ENCODE results near the gene STX1B.

Gene STX1B

DNA sequence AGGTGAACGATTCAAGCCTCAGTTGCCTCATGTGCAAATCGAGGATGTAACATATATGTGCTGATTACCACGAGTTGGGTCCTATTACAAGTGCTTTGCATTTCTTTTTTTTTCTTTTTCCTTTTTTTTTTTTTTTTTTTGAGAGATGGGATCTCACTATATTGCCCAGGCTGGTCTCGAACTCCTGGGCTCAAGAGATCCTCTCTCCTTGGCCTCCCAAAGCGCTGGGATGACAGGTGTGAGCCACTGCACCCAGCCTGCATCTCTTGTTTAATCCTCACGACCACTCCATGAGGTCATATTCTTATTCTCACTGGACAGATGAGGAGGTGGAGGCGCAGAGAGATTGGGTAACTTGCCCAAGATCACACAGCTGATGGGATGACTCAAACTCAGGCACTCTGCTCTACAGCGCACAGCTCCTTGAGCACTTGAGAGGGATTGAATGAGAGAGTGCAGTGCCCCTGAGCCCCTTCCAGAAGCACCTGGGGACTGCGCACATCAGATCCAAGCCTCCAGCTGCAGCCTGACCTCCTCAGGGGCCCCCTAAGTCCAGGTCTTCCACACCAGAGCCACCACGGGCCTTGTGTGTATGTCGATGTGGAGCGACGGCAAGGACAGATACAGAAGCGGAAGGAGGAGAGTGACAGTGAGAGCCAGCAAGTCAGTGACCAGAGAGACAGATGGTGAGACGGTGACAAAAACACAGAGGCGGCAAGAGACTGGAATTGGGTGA lies 4.9 kb downstream of the STX1B start:
- TF ChIP-seq, protein P1, sequence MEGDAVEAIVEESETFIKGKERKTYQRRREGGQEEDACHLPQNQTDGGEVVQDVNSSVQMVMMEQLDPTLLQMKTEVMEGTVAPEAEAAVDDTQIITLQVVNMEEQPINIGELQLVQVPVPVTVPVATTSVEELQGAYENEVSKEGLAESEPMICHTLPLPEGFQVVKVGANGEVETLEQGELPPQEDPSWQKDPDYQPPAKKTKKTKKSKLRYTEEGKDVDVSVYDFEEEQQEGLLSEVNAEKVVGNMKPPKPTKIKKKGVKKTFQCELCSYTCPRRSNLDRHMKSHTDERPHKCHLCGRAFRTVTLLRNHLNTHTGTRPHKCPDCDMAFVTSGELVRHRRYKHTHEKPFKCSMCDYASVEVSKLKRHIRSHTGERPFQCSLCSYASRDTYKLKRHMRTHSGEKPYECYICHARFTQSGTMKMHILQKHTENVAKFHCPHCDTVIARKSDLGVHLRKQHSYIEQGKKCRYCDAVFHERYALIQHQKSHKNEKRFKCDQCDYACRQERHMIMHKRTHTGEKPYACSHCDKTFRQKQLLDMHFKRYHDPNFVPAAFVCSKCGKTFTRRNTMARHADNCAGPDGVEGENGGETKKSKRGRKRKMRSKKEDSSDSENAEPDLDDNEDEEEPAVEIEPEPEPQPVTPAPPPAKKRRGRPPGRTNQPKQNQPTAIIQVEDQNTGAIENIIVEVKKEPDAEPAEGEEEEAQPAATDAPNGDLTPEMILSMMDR (IDR thresholded peaks at IDR 0.05): no peak
- TF ChIP-seq ZFX (IDR thresholded peaks at IDR 0.05; ENCODE audit: borderline replicate concordance): no peak
- H3K27ac ChIP-seq: no peak overlapping the region

DNA sequence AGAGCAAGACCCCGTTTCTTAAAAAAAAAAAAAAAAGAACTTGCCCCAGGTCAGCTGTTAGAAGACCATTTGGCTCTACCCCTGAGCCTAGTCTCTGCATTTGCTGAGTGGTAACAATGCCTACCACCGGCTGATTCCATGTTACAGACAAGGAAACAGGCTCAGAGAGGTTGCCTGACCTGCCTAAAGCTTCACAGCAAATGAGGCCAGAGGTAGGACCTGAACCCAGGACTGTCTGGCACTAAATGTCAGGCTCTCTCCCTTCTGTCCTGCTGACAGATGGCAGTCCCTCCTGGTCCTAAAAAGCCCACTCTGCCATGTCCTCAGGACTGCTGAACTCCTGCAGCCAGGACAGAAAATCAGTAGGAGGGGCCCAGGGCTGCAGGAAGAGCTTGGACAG lies 5.8 kb downstream of the STX1B start:
- H3K27ac ChIP-seq: no peak overlapping the region
- no peak for TF ChIP-seq ZFX (IDR thresholded peaks at IDR 0.05; ENCODE audit: borderline replicate concordance)
- TF ChIP-seq, protein P1 (IDR thresholded peaks at IDR 0.05): no peak

DNA sequence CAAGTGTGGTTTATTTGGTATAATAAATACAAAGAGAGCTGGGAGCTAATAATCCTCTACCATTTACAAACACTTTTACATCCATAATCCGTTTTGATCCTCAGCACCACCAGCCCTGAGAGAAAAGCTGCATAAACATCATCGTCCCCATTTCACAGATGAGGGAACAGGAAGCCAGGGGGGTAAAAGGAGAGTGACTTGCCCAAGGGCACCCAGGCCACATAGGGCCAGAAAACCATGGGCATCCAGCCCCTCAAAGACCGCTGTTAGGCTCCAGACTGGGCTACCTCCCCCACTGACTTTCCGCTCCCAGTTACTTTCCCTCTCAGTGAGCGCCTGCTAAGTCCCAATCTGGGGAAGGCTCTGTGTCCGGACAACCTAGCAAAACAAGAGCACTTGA lies 6.7 kb downstream of the STX1B start:
- H3K27ac ChIP-seq: no peak overlapping the region
- TF ChIP-seq, protein P1 (IDR thresholded peaks at IDR 0.05): no peak
- TF ChIP-seq ZFX (IDR thresholded peaks at IDR 0.05; ENCODE audit: borderline replicate concordance): no peak

DNA sequence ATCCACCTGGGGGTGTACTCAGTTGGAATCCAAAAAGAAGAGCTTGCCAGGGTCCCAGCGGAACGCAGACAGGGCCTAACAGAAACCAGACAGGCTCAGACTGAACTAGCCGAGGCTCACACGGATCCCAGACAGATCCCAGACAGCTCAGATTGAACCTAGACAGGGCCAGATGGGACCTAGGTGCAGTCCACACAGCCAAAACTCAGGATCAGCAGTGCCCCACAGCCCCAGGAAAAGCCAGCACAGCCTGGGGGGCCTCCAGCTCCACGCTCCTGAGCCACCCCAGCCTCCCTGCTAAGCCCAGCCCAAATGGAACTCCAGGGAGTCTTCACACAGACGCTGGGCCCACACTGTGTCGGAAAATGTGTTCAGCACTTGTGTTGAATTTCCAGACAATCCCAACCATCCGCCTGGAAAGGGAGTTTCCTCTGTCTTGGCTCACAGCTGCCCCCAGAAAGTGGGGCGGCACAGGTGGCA lies 7.5 kb downstream of the STX1B start:
- no peak overlapping the region for H3K27ac ChIP-seq
- TF ChIP-seq ZFX (IDR thresholded peaks at IDR 0.05; ENCODE audit: borderline replicate concordance): no peak
- TF ChIP-seq, protein P1 (IDR thresholded peaks at IDR 0.05): no peak

DNA sequence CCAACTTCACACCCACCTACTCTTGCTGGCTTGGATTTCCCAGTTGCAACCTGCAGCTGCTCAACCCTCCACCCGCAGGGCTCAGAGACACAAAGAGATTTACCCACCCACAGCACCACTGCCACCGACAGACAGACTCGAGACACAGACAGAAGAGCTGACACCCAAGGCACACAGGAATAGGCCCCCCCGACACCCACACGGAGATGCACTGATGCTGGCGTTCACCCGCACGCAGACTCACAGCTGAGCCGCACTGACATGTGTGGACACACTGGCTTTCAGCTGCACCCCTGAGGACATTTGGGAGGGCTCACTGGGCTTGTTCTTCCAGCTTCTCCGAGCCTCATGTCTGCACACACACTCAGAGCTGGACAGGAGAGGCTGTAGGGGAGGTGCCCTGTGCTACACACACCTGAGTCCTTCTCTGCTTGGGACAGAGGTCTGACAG lies 8.2 kb downstream of the STX1B start:
- H3K27ac ChIP-seq: no peak overlapping the region
- TF ChIP-seq ZFX (IDR thresholded peaks at IDR 0.05; ENCODE audit: borderline replicate concordance): no peak
- TF ChIP-seq, protein P1 (IDR thresholded peaks at IDR 0.05): no peak

DNA sequence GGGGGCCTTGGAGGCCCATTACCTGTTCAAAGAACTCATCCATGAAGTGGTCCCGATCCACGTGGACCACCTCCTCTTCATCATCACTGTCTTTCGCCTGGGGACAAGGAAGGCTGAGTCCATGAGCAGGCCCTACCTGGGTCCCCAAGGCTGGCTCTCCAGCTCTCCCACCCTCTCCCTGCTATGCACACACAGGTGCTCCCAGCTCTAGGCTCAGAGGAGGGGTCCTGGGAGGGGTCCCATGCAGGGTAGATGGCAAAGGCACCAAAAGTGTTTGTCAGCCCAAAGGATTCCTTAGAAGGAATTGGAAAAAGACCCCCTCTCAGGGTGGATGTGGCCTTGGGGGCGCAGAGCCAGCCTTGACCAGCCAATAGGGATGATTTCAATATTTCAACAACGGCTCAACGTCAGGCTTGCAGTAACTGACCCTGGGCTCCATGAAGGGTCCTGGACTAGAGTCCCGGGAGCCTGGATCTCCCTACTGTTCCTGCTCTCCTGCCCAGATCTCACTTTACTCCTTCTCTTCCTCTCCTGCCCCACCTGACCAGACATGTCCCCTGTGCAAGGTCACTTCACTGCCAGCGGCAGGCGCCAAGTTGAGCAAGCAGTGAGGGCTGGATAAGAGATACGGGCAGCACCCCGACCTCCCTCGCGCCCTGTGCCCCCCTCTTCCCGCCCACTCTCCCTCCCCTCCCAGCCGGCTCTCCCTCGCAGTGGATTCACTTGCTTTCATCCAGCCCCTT lies 8.8 kb downstream of the STX1B start:
- no peak overlapping the region for H3K27ac ChIP-seq
- TF ChIP-seq, protein P1 (IDR thresholded peaks at IDR 0.05): no peak
- TF ChIP-seq ZFX (IDR thresholded peaks at IDR 0.05; ENCODE audit: borderline replicate concordance): no peak
